MM.1S (cell line): Measurements from ENCODE around the gene ZNF385D.

ENCODE experiments used
- DNase-seq: peaks from one replicate; pipeline ENCODE4 v3.0.0-alpha.2; 2015
- H2AFZ ChIP-seq: fragments of 300-600 bp; sonication (generic); 2 replicates; pipeline ENCODE4 v1.6.0; 2016; ENCODE audit warnings: antibody characterized with exemption, low read length
- H3F3A ChIP-seq: fragments of 300-600 bp; sonication (generic); 2 replicates; pipeline ENCODE4 v1.6.1; 2016; ENCODE audit warnings: mild to moderate bottlenecking, antibody characterized with exemption, low read length, moderate library complexity, mixed read lengths; ENCODE audit not compliant: insufficient read depth
- H3K27ac ChIP-seq: fragments of 300-600 bp; sonication (generic); 2 replicates; pipeline ENCODE4 v1.5.1; 2016; ENCODE audit warnings: mild to moderate bottlenecking, low read length
- H3K27me3 ChIP-seq: fragments of 300-600 bp; sonication (generic); replicated peaks from 2 replicates; pipeline ENCODE4 v1.6.0; 2016; ENCODE audit warnings: low read length; ENCODE audit not compliant: insufficient read depth
- H3K36me3 ChIP-seq: fragments of 300-600 bp; sonication (generic); replicated peaks from 2 replicates; pipeline ENCODE4 v1.6.1; 2016; ENCODE audit warnings: mild to moderate bottlenecking, low read length, mixed read lengths; ENCODE audit not compliant: insufficient read depth
- H3K4me1 ChIP-seq: fragments of 300-600 bp; sonication (generic); 2 replicates; pipeline ENCODE4 v1.6.1; 2016; ENCODE audit warnings: low read length, mixed read lengths
- H3K4me2 ChIP-seq: fragments of 300-600 bp; sonication (generic); 2 replicates; pipeline ENCODE4 v1.6.0; 2016; ENCODE audit warnings: low read depth, low read length
- H3K4me3 ChIP-seq: fragments of 300-600 bp; sonication (generic); 2 replicates; pipeline ENCODE4 v1.5.1; 2016; ENCODE audit warnings: low read length, mixed read lengths
- H3K79me2 ChIP-seq: fragments of 300-600 bp; sonication (generic); 2 replicates; pipeline ENCODE4 v1.6.1; 2016; ENCODE audit warnings: mixed run types, low read length, mixed read lengths
- H3K9ac ChIP-seq: fragments of 300-600 bp; sonication (generic); 2 replicates; pipeline ENCODE4 v1.6.1; 2016; ENCODE audit warnings: low read length, mixed read lengths
- H3K9me2 ChIP-seq: fragments of 300-600 bp; sonication (generic); replicated peaks from 2 replicates; pipeline ENCODE4 v1.6.1; 2016; ENCODE audit warnings: mild to moderate bottlenecking, low read length, mixed read lengths; ENCODE audit not compliant: insufficient read depth
- H3K9me3 ChIP-seq: fragments of 300-600 bp; sonication (generic); replicated peaks from 2 replicates; pipeline ENCODE4 v1.6.1; 2016; ENCODE audit warnings: mild to moderate bottlenecking, low read length, mixed read lengths; ENCODE audit not compliant: insufficient read depth
- H4K20me1 ChIP-seq: fragments of 300-600 bp; sonication (generic); 2 replicates; pipeline ENCODE4 v1.6.1; 2016; ENCODE audit warnings: mild to moderate bottlenecking, low read length, moderate library complexity, mixed read lengths; ENCODE audit not compliant: insufficient read depth
- CTCF ChIP-seq: fragments of 300-600 bp; sonication (generic); IDR thresholded peaks from 2 replicates; pipeline ENCODE4 v1.5.1; 2016; ENCODE audit warnings: antibody characterized with exemption, low read length, mixed read lengths
- EZH2 ChIP-seq: fragments of 300-600 bp; sonication (generic); optimal IDR thresholded peaks from 2 replicates; pipeline ENCODE3; 2017; ENCODE audit warnings: low read depth, mild to moderate bottlenecking, antibody characterized with exemption, low read length, mixed read lengths
- EZH2phosphoT487 ChIP-seq: fragments of 300-600 bp; sonication (generic); IDR thresholded peaks from 2 replicates; pipeline ENCODE4 v1.6.1; 2018; ENCODE audit warnings: antibody characterized with exemption, low read length

ZNF385D gene

GRCh38 chr3:21477541-21478288 is 273.3 kb downstream of the ZNF385D start:
- no peaks in the 10 kb centered on the region for H3K4me1 ChIP-seq
- H3K36me3 ChIP-seq = no peaks in the 10 kb centered on the region
- no peak overlapping the region for H3K27ac ChIP-seq
- no peaks in the 10 kb centered on the region for H3K9me2 ChIP-seq
- H2AFZ ChIP-seq = no peak overlapping the region
- H3K4me3 ChIP-seq = no peak overlapping the region
- no peak overlapping the region for H3K9ac ChIP-seq
- no peak for DNase-seq
- H4K20me1 ChIP-seq = no peaks in the 10 kb centered on the region
- TF ChIP-seq EZH2phosphoT487 (no peak), EZH2 (no peak), CTCF (no peak)
- no peaks in the 10 kb centered on the region for H3F3A ChIP-seq
- H3K4me2 ChIP-seq = no peak overlapping the region
- no peaks in the 10 kb centered on the region for H3K79me2 ChIP-seq
- no peaks in the 10 kb centered on the region for H3K9me3 ChIP-seq
- H3K27me3 ChIP-seq = no peaks in the 10 kb centered on the region

DNA sequence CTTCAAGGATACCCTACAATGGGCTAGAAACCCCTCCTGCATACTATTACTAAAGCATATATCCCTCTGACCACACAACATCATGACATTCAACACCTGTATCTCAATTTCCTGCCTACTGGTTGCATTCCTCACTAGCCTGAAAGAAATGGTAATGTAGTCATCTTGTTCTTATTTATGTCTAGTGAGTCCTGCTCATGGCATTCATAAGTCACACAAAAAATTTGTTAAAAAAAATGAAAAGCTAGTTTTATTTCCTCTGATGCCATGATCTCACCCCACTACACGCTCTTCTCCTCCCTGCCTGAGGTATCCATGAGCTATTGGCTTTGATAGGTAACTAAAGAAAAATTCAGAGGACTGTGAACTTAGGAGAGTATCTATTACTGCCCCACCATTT is 284.5 kb downstream of the ZNF385D start:
- H3K27ac ChIP-seq = no peak overlapping the region
- H3F3A ChIP-seq = no peaks in the 10 kb centered on the region

GRCh38 chr3:21464746-21465145 is 286.3 kb downstream of the ZNF385D start:
- Histone ChIP-seq H3K4me3 (no peak overlapping the region), H4K20me1 (no peaks in the 10 kb centered on the region), H3F3A (no peaks in the 10 kb centered on the region), H3K9me2 (no peaks in the 10 kb centered on the region), H3K79me2 (no peaks in the 10 kb centered on the region), H3K9me3 (no peaks in the 10 kb centered on the region), H2AFZ (no peak overlapping the region), H3K4me1 (no peaks in the 10 kb centered on the region), H3K9ac (no peak overlapping the region), H3K27me3 (no peaks in the 10 kb centered on the region), H3K27ac (no peak overlapping the region), H3K4me2 (no peak overlapping the region), H3K36me3 (no peaks in the 10 kb centered on the region)
- no peak for DNase-seq
- no peak for TF ChIP-seq EZH2phosphoT487
- TF ChIP-seq EZH2 = no peak
- TF ChIP-seq CTCF = no peak

More for the DNA sequence above, 284.5 kb downstream of the ZNF385D start:
- no peak overlapping the region for H3K4me2 ChIP-seq
- no peak overlapping the region for H3K4me3 ChIP-seq
- no peak overlapping the region for H3K9ac ChIP-seq
- no peaks in the 10 kb centered on the region for H3K36me3 ChIP-seq
- no peaks in the 10 kb centered on the region for H3K9me2 ChIP-seq
- no peaks in the 10 kb centered on the region for H4K20me1 ChIP-seq
- H3K9me3 ChIP-seq = no peaks in the 10 kb centered on the region
- no peaks in the 10 kb centered on the region for H3K27me3 ChIP-seq
- H3K4me1 ChIP-seq = no peaks in the 10 kb centered on the region
- no peak for DNase-seq
- no peak overlapping the region for H2AFZ ChIP-seq
- TF ChIP-seq EZH2 = no peak
- no peak for TF ChIP-seq CTCF
- TF ChIP-seq EZH2phosphoT487 = no peak
- no peaks in the 10 kb centered on the region for H3K79me2 ChIP-seq
